Stimulated activated CD4-positive, alpha-beta T cell treated with anti-CD3 and anti-CD28 coated beads, Interleukin-4, amount 100 ng/mL, for 4 hours (primary cell): ENCODE results near the gene USP2.
A peak's percentile ranks its signal among the peaks of the same experiment; 100 is the strongest.

Experiments
- DNase-seq, 2 experiments: peaks; one replicate each; pipeline ENCODE4 v3.0.0-alpha.2; 2020

USP2 gene

DNA sequence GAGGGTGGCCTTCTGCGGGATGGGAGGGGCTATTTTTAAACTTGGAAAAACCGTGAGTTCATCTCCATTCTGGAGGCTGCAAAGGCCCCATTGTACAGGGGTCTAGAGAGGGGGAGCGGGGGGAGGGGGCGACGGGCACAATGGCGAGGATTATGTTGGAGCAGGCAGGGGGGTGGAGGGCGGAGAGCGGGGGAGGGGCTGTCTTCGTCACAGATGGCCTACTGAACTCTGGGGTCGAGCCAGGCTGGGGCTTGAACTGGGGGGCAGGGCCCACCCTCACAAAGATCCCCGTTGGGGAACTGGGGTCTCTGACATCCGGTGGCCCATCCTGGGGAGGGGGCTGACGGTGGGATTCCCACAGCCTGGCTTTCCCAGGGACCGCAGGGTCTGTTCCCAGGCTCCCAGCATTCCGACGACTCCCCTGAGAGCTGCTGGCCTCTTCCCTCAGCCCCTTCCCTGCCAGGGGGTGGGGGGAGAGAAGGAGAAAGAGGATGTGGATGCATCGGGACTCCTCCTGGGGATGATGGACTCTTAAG lies 61.2 kb downstream of the USP2 start:
- DNase-seq, result no peak

DNA sequence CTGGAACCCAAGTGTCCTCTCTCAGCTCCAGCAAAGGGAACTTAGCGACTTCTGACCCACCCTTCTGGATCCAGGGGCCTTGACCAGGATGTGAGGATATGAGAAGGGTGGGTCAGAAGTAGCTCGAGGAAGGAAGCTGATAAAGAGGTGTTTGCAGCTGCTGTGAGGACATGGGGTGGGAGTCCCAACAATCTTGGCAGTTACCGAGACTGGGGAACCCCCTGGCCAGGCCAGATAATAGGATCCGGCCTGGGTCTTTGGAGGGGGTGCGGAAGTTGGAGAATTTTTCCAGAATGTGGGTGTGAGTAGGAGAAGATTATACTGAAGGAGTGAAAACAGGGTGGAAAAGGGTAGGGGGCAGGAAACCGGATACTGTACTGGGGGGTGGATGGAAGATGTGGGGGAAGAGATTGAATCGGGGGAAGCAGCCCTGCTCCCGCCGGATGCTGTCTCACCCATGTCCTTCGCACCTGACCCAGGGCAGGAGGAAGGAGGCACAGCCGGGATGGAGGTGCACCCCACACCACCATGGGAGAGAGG lies 61.7 kb downstream of the USP2 start:
- no peak for DNase-seq

DNA sequence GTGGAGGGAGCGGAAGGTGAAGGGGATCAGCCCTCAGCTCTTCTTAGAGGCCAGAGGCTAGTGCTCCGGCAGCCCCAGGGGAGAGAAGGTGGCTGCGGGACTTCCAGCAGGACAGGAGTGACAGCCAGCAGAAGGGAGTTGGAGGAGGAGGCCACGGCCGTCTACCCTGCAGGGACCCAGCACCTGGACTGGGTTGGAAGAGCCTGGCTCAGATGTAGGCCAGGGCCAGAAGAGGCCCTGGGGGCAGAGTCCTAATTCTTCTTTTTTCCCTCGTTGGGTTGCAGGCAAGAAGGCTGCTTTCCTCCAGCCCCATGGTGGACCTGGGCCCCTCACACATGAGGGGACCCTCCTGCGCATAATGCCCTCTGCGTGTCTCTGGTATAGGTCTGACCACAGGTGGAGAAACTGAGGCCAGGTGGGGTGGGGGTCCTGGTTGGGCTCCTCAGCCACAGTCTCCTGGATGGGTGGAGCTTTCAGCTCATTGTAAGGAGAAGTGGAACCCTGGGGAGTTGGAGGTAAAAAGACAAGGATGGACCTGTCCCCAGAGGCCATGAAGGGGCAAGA lies 62.3 kb downstream of the USP2 start:
- DNase-seq, result no peak

DNA sequence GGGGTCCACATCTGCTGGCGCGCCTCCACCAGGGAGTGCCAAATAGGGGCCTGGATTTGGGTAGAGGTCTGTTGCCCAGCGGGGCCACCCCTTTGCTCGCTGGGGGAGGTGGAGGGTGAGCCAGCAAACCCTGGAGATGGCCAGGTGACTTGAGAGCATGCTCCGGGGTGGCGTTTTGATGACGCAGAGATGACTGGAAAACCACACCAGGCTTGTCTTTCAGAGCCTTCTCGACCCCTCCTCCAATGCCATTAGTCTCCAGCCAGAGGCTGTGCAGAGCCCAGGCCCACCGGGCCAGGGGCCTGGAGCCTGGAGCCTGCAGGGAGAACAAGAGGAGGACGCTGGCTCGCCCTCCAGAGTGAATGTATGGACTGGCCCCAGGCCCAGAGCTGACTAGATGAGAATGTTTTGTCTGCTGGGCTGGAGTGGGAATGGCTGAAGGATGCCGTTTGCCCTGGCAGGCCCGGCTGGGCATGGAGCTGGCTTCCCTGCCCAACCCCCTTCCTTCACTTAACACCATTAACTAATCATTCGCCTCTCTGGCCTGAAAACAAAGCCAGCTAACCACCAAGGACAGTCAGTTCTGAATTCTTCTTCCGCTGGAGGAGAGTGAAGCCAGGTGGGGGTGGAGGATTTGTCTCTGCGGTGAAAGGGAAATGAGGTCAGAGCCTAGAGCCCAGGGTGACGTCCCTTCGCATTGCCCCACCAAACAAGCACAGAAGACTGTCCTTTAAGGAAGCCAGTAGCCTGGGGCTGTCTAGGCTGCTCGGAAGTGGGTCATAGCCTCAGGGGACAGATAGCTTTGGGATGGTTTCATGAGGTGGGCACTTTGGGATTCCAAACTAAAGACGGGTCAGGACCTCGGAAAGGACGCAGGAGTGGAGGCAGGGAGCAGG lies 63.0 kb downstream of the USP2 start:
- DNase-seq, result no peak

DNA sequence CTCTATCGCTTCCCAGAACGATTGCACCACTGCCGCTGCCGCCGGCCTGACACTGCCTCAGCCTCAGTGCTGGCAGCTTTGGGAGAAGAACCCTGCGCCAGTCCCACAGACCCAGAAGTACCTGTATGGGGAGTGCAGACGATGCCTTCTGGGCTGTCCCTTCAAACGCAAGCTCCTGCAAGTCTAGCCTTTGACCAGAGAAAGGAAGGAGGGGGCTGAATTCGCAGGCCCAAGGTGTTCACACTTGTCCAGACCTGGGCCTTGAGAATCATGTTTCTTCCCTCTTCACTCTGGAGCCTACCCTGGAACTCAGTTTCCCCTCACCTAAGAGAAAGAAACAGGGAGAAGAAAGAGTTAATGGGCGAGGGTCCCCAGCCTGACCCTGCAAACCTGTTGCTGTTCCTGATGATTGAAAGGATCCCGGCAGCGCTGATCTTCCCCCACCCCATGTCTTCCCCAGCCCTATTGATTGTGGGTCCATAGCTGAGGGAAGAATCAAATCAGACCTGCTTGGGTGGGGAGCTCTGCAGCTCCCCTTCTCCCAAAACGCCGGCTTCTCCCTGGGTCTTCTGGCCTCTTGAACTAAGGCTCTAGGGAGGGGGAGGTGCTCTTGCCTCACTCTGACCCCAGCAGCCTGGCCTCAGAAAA lies 63.8 kb downstream of the USP2 start:
- no peak for DNase-seq

DNA sequence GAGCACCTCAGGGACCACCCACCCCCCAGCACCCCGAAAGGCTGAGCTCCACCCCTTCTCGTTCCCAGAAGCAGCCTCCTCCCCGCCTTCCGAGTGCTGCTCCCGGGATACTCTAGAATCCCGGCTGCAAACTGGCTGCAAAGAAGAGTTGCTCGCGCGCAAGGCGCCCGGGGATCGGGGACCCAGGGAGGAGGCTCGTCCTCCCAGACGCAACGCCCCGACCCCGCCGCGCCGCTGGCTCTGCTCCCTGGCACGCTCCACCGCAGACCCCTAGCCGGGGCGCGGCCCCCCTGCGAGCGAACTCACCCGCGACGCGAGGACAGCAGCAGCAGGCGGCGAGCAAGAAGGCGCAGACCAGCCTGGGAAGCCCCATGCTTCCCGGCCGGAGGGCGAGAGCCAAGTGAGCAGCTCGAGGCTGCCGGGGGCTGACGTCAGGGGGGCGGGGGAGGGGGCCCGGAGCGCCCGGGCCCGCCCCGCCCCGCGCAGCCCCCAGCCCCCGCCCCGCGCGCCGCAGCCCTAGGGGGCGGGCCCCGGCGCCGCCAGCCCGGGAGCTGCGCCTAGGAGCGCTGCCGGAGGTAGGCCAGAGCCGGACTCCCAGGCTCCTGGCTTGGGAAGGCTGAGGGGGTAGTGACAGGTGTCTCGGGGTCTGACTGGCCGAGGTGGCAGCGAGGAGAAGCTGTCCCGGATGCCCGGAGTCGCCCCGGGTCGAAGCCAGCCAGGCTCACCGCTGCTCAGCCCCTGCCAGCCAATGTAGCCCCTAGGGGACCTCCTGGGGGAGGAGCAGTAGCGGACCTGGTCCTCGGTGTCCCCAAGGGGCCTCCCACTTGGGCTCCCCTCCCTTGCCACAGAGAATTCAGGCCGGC lies 64.5 kb downstream of the USP2 start, which contains the start of gene MCAM:
Gene MCAM, minus strand, starts transcription at position 402 of the 863 bp plus-strand sequence. Its CDS starts 29 bp downstream, at position 373.
- DNase-seq, result no peak

GRCh38 chr11:119316016-119316728 lies 65.3 kb downstream of the USP2 start:
- no peak for DNase-seq

- DNase-seq, result peak; percentile 49 to 61
These were observed 66.1 kb downstream of the USP2 start for GRCh38 chr11:119315131-119316015.

- DNase-seq, result no peak
These were observed 66.8 kb downstream of the USP2 start for GRCh38 chr11:119314726-119315125.

GRCh38 chr11:119310682-119311052 lies 70.8 kb downstream of the USP2 start:
- no peak for DNase-seq

DNA sequence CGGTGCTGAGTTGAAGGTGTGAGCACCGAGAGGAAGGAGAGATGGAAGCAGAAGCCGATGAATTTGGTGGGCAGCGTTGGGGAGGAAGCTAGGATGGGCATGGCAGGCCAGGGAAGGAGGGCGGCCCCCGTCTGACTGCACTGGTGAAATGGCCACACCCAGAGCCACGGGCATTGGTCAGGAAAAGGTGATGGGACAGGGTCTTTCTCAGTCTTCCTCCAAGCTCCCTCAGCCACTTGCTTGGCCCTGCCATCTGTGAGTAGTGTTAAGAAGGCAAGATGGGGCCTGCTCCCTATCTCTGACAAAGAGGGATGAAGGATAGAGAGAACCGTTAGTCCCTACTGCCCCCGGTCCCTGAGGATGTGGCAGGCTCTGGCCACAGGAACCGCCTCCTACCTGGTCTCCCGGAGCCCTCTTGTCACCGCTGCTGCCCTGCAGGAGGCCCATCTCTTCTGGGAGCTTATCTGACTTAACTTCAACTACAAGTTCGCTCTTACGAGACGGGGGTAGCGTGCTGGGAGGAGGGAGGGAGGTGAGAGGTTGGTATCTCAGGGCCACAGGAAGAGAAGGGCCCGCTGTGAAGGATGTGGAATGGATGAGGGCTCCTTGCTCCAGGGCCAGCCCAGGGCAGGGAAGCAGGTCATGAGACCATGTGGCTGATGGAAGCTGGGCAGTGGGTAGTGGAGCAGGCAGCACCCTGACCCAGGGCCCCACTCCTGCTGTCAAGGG lies 71.4 kb downstream of the USP2 start:
- DNase-seq, result no peak

GRCh38 chr11:119309411-119309810 lies 72.1 kb downstream of the USP2 start:
- DNase-seq, result no peak

- no peak for DNase-seq
These were observed 73.5 kb downstream of the USP2 start for GRCh38 chr11:119307974-119308373.

DNA sequence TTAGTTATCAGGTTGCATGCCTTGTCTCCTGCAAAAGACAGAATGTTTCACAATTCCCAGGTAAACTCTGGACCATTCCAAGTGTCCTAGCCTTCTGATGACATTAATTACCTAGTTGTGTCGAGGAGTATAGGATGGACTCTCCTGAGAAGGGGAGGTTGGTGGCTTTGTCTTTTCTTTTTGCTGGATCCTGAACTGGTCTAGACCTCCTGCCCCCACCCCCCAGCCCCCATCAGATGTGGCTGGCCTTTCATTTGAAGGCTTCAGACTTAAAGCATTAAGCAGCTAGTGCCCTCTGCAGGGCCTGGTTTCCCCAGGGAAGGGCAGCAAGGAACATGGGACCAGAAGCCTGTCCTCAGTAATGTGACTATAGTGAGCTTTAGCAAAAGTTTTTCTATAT lies 74.3 kb downstream of the USP2 start:
- DNase-seq, result no peak

- DNase-seq, result peak in 1 of 2 experiments; percentile 35
These were observed 75.1 kb downstream of the USP2 start for GRCh38 chr11:119306373-119306890.

DNA sequence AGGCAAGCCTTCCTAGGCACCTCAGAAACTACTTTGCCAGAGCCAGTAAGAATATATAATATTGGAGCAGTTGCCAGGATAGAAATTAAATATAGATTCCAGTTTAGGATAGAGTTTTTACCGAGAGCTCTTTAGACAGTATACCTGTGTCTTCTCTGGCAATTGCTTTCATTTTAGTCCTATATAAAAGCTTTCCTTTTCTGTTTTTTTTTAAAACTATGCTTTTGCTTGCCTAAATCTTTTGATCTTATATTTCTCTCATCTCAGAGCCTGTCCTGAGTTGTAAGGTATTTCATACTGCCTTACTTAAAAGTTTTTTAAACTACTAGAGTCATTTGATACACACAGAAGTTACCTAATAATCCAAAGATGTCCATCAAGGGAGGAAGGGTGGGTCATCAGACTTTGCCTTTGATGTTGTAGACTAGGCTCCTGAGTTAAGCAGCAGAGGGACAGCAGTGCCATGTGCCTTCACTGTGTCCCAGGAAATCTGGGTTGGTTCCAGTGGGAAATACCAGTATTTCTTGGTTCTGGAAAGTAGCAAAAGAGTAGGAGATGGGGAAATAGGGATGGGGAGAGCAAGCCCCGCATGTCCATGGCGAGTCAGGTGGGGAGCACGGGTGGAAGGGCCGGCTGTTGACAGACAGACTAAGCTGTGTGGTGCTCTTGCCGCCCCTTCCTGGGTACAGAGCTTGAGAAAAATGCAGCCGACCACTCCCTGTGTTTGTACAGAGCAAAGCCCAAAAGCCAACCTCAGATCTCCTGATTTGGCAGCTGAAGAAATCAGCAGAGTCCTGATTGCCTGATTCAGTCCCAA lies 75.7 kb downstream of the USP2 start:
- DNase-seq, result no peak
